ENCODE results near the gene OOEP. TPM values are rescaled to one million over a fixed set of nuclear protein-coding genes. Genes with fewer than 3 reads are reported as not detected.
"Not testable (repeated sequence)": the region's sequence is repeated elsewhere in the genome, so short reads cannot be mapped to it uniquely, and the experiment has no call there.

Gene OOEP
- polyA plus RNA-seq (2013, experiment 1 of 2; ENCODE audit: insufficient read length), result not detected
- not detected for polyA plus RNA-seq (2013, experiment 2 of 2; ENCODE audit: insufficient read length)

DNA sequence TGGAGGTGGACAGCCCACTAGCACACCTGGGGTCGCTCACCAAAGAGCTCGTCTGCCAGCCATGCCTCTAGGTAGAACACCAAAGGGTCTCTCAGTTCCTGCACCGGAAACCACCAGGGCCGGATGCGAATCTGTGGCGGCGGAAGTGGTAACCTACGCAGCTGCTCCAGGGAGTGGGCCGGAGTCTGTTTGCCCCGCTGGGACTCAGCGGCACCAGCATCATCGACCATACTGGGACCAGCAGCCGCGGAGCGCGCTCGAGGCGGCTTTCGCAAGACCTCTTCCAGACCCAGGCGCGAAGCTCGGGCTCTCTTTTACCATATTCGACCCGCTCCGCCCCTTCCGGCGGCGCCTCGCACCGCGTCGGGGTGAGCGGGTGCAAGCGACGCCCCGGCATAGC, at the start of gene OOEP:
OOEP (minus strand) TSS at position 335 of the 400 bp plus-strand sequence; CDS start at position 230, 105 bp downstream.
- DNase-seq, result no peak

DNA sequence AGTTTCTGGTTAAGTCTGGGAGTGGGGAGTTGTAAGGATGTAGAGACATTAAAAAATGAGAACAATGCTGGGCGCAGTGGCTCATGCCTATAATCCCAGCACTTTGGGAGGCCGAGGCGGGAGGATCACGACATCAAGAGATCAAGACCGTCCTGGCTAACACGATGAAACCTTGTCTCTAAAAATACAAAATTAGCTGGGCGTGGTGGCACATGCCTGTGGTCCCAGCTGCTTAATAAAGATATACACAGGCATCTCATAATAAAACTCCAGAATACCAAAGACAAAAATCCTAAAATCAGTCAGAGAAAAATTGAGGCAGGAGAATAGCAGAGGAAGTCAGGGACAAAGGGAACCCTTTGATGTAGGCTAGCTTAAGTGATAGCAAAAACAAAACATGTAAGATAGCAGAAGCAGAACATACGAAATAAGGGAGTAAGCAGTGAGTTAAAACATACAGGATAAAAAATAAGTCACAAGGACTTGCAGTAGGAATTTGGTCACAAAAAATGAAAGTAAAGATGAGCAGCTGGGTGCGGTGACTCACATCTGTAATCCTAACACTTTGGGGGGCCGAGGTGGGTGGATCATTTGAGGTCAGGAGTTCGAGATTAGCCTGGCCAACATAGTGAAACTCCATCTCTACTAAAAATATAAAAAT, 48.5 kb upstream of the OOEP start:
- peak; percentile 51 for DNase-seq

GRCh38 chr6:73413102-73413501, 43.4 kb upstream of the OOEP start:
- no peak for DNase-seq

GRCh38 chr6:73409395-73409794, 39.7 kb upstream of the OOEP start:
- no peak for DNase-seq

GRCh38 chr6:73400656-73401055, 31.0 kb upstream of the OOEP start:
- no peak for DNase-seq

DNA sequence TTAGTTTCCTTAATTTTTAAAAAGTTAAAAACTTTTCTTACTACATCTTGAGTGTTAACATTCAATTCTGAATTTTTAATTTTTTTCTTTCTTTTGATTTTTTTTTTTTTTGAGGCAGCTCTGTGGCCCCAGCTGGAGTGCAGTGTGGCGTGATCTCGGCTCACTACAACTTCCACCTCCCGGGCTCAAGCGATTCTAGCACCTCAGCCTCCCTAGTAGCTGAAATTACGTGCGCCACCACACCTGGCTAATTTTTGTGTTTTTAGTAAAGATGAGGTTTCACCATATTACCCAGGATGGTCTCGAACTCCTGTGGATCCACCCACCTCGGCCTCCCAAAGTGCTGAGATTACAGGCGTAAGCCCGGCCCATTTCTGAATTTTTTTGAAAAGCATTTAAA, 26.2 kb upstream of the OOEP start:
- no peak for DNase-seq

DNA sequence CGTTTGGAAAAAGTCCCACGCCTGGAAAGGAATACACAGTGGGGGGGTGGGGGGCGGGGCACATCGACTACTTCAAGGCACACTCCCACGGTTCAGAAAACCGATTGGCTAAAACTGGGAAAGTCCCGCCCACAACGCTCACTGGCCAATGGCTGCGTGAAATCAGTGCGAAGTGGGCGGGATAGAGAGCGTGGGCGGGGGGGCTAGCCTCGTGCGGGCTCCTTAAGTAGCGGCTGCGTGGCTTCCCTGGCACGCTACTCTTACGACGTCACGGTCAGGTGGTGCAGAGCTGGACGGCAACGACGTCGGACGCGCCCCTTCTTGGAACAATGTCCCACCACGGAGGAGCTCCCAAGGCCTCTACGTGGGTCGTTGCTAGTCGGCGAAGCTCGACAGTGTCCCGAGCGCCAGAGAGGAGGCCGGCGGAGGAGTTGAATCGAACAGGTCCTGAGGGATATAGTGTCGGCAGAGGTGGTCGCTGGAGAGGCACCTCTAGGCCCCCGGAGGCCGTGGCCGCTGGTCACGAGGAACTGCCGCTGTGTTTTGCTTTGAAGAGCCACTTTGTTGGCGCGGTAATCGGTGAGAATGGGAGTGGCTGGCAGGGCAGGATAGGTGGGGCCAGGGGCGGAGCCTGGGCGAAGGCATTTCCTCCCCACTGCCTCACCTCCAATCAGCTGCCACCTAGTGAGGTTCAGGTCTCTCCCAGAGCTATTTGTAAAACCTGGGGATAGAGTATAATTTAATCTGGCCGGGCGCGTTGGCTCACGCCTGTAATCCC, 25.1 kb upstream of the OOEP start, which contains the start of gene DDX43:
DDX43 (plus strand) TSS at position 252 of the 778 bp plus-strand sequence; CDS start at position 330, 78 bp downstream.
- peak; percentile 57 for DNase-seq

DNA sequence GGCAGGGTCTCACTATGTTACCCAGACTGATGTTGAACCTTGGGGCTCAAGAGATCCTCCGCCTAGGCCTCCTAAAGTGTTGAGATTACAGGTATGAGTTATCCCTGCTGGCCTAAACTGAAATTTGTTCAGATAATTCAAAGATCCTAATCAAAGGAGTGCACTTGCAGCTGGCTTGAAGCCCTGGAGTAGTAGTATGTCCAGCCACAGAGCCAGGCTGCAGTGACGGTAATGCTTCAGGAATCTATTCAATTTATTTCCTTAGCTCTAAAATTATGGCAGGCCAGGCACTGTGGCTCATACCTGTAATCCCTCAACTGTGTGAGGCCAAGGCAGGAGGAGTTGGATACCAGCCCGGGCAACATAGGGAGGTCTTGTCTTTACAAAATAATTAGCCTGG, 23.6 kb upstream of the OOEP start:
- DNase-seq, result no peak

DNA sequence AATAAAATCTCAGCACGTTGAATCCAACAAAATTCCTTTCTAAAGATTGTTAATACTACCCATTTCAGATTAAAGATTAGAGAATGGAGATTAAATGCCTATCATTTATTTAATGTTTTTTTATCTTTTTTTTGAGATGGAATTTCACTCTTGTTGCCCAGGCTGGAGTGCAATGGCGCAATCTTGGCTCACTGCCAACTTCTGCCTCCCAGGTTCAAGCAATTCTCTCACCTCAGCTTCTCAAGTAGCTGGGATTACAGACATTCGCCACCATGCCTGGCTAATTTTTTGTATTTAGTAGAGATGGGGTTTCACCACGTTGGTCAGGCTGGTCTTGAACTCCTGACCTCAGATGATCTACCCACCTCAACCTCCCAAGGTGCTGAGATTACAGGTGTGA, 22.5 kb upstream of the OOEP start:
- not testable (repeated sequence) for DNase-seq

- no peak for DNase-seq
These were observed 22.0 kb upstream of the OOEP start for GRCh38 chr6:73391675-73392074.

DNA sequence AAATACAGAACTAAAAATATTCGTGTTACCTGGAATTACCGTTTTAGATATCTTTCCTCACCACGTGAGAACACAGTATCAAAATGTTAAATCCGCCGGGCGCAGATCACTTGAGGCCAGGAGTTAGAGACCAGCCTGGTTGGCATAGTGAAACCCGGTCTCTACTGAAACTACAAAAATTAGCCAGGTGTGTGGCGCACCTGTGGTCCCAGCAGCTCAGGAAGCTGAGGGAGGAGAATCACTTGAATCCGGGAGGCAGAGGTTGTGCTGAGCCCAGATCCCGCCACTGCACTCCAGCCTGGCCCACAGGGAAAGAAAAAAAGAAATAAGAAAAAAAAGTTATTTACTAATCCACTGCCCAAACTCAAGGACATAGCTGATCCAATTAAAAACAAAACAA, 20.2 kb upstream of the OOEP start:
- DNase-seq, result no peak

DNA sequence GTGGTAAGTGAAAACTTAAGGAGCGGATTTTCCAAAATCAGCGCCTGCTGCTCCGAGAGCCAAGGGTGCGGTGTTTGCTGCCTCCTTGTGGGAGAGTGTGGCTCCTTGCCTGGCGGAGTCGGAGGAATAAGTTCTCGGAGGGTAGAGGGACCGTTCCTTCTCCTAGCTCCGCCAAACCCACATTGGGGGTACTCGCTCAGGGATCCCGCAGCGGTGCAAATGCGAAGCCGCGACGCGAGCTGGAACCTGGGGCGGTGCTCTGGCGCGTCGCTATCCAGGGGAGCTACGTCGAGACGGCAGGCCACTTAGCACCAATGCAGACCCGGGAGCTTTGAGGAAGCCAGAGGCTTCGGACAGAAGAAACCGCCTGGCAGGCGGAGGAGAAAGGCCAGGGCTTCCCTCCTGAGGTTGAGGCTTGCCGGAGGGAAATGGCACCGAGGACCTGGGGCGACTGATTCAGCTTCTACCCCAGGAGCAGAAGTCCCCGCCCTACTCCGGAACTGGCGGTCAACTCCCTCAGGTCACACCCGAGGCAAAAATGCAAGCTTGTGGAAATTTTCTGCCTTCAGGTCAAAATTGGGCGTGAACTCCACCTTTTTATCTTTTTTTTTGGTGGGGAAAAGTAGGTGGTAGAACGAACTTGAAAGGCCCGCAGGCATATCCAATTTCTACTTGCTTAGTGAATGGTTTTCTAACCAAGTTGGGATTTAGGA, 19.3 kb upstream of the OOEP start:
- DNase-seq, result peak; percentile 61

GRCh38 chr6:73388433-73388799, 18.7 kb upstream of the OOEP start:
- no peak for DNase-seq

- peak; percentile 17 for DNase-seq
These were observed 12.9 kb upstream of the OOEP start for GRCh38 chr6:73382462-73383113.

DNA sequence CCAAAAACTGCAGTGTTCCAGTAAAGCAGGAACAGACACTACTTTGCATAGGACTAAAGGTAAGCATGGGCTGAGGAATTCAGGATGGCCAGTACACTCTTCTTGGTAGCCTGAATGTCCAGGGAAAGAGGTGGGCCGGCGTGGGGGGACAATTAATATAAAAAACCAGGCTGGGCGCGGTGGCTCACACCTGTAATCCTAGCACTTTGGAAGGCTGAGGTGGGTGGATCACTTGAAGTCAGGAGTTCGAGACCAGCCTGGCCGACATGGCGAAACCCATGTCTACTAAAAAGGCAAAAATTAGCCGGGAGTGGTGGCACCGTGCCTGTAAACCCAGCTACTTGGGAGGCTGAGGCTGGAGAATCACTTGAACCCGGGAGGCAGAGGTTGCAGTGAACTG, 11.8 kb upstream of the OOEP start:
- DNase-seq, result not testable (repeated sequence)

DNA sequence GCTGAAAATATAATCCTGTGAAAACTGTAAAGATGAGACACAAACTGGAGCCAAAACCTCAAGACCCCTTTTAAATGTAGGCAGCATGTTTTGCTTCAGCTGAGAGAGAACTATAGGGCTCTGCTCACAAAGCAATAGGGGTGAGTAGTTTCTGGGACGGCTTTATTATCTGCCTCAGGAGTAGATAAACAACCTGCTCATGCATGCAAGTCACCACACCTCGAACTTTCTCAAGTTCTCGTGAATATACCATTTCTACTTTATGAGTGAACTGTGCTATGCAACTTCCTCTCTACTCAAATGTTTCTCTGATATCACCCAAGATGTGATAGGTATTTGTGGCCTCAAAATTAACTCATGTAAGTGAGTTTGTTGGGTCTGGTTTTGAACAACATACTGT, 7.5 kb upstream of the OOEP start:
- DNase-seq, result no peak

DNA sequence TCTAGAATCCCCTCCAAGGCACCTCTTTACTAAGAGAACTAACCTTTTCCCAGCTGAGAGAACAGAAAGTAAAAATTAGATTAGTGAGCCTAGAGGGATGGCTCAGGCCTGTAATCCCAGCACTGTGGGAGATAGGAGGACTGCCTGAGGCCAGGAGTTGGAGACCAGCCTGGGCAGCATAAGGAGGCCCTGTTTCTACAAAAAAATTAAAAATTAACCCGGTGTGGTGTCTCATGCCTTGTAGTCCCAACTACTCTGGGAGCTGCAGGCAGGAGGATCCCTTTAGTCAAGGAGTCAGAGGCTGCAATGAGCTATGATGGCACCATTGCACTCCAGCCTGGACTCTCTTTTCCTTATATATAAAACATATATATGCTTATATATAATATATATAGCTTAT, 5.5 kb upstream of the OOEP start:
- DNase-seq, result no peak

- DNase-seq, result no peak
These were observed 2.8 kb upstream of the OOEP start for GRCh38 chr6:73372516-73372915.

- DNase-seq, result no peak
These were observed 2.3 kb upstream of the OOEP start for GRCh38 chr6:73371984-73372383.

GRCh38 chr6:73369157-73369556, 540 bp downstream of the OOEP start:
- DNase-seq, result no peak

GRCh38 chr6:73368675-73369074, 1.0 kb downstream of the OOEP start:
- DNase-seq, result no peak

GRCh38 chr6:73367761-73368355, 1.8 kb downstream of the OOEP start:
- DNase-seq, result no peak

Measured in fibroblast of skin of scalp (primary cell).